Measurements from ENCODE around the gene TNFRSF1A.
"Not testable (repeated sequence)": the region's sequence is repeated elsewhere in the genome, so short reads cannot be mapped to it uniquely, and the experiment has no call there.

TNFRSF1A gene

GRCh38 chr12:6356374-6356820, 14.5 kb upstream of the TNFRSF1A start:
- no peak for DNase-seq (ENCODE audit: low read depth)

- DNase-seq (ENCODE audit: low read depth): no peak
Observed at GRCh38 chr12:6355491-6356373, 13.9 kb upstream of the TNFRSF1A start.

- DNase-seq (ENCODE audit: low read depth): no peak
Observed at GRCh38 chr12:6354495-6355393, 12.9 kb upstream of the TNFRSF1A start.

- no peak for DNase-seq (ENCODE audit: low read depth)
Observed at GRCh38 chr12:6352193-6353173, 10.6 kb upstream of the TNFRSF1A start.

- no peak for DNase-seq (ENCODE audit: low read depth)
Observed at GRCh38 chr12:6351622-6352021, 9.7 kb upstream of the TNFRSF1A start.

GRCh38 chr12:6347367-6348338, 5.8 kb upstream of the TNFRSF1A start:
- no peak for DNase-seq (ENCODE audit: low read depth)

- no peak for DNase-seq (ENCODE audit: low read depth)
Observed at GRCh38 chr12:6346942-6347341, 5.1 kb upstream of the TNFRSF1A start.

- DNase-seq (ENCODE audit: low read depth): no peak
Observed at GRCh38 chr12:6346235-6346832, 4.5 kb upstream of the TNFRSF1A start.

GRCh38 chr12:6345319-6346091, 3.6 kb upstream of the TNFRSF1A start:
- DNase-seq (ENCODE audit: low read depth): no peak

- DNase-seq (ENCODE audit: low read depth): not testable (repeated sequence)
Observed at GRCh38 chr12:6344101-6344660, 2.3 kb upstream of the TNFRSF1A start.

- DNase-seq (ENCODE audit: low read depth): no peak
Observed at GRCh38 chr12:6343518-6343917, 1.6 kb upstream of the TNFRSF1A start.

- DNase-seq (ENCODE audit: low read depth): no peak
Observed at GRCh38 chr12:6342140-6342889, 439 bp upstream of the TNFRSF1A start.

GRCh38 chr12:6340745-6341416, 995 bp downstream of the TNFRSF1A start:
- DNase-seq (ENCODE audit: low read depth): no peak

- no peak for DNase-seq (ENCODE audit: low read depth)
Observed at GRCh38 chr12:6340032-6340638, 1.7 kb downstream of the TNFRSF1A start.

- no peak for DNase-seq (ENCODE audit: low read depth)
Observed at GRCh38 chr12:6338955-6339354, 2.9 kb downstream of the TNFRSF1A start.

- not testable (repeated sequence) for DNase-seq (ENCODE audit: low read depth)
Observed at GRCh38 chr12:6338536-6338935, 3.3 kb downstream of the TNFRSF1A start.

- no peak for DNase-seq (ENCODE audit: low read depth)
Observed at GRCh38 chr12:6337958-6338433, 3.9 kb downstream of the TNFRSF1A start.
